PFSK-1 (cell line): ENCODE data around the gene WDR90.

Experiments
- FOXP2 ChIP-seq: optimal IDR thresholded peaks from 2 replicates; pipeline ENCODE3; 2011; ENCODE audit warnings: borderline replicate concordance, control low read depth, inconsistent platforms; ENCODE audit not compliant: insufficient read depth; ENCODE audit errors: extremely low read length, extremely low read depth
- POLR2AphosphoS5 ChIP-seq: IDR thresholded peaks from 2 replicates; pipeline ENCODE4 v1.6.1; 2012; ENCODE audit warnings: low read depth, mild to moderate bottlenecking, control low read depth, low read length, moderate library complexity
- TAF1 ChIP-seq: IDR thresholded peaks from 2 replicates; pipeline ENCODE4 v1.6.1; 2012; ENCODE audit warnings: low read length, control low read depth, borderline replicate concordance; ENCODE audit not compliant: insufficient read depth
- TF ChIP-seq, protein P1 (sequence below), 2 experiments: IDR thresholded peaks; 2 replicates each; pipeline versions ENCODE4 v1.6.1 to v1.8.0; 2011 to 2012; ENCODE audit warnings: low read depth in 2 of 2, low read length in 2 of 2, control low read depth in 1 of 2, inconsistent platforms in 1 of 2, mild to moderate bottlenecking in 1 of 2, moderate library complexity in 1 of 2; ENCODE audit not compliant: insufficient read depth in 1 of 2

DNA sequence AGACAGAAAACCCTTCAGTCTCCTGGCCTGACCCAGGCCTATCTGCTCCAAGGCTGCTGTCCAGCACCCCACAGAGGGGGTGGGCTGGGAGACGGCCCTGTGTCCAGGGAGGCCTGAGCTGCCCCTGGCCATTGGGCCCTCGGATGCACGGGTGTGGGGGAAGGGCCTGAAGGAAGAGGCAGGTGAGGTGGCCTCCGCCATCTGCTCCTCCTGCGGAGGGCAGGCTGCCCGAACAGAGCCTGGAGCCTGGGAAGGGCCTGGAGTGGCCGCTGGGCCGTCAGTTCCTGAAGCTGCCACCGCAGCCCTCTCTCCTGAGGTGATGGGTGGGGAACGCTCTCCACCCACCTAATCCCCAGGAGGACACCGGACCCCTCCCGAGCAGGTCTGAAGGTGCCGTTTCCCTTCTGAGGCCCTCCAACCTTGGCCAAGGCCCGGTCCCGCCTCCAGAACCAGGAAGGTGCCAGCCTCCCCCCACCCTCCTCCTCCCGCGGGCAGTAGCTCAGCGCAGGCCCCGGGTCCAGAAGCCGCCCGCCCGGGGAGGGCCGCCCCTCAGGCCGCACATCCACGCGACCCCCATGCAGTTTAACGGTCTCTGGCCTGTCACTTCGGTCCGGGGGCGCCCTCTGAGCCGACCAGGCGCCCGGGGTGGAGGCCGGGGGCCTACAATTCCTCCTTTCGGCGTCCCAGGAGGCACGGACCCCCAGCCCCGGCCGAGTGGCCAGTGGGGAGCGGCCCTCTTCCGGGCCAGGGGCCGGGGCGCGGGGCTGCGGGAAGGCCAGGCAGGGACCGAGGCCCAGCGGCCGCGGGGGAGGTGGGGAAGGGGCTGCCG, 55.6 kb downstream of the WDR90 start:
- TF ChIP-seq POLR2AphosphoS5, result no peak
- no peak for TF ChIP-seq TAF1
- TF ChIP-seq, protein P1, sequence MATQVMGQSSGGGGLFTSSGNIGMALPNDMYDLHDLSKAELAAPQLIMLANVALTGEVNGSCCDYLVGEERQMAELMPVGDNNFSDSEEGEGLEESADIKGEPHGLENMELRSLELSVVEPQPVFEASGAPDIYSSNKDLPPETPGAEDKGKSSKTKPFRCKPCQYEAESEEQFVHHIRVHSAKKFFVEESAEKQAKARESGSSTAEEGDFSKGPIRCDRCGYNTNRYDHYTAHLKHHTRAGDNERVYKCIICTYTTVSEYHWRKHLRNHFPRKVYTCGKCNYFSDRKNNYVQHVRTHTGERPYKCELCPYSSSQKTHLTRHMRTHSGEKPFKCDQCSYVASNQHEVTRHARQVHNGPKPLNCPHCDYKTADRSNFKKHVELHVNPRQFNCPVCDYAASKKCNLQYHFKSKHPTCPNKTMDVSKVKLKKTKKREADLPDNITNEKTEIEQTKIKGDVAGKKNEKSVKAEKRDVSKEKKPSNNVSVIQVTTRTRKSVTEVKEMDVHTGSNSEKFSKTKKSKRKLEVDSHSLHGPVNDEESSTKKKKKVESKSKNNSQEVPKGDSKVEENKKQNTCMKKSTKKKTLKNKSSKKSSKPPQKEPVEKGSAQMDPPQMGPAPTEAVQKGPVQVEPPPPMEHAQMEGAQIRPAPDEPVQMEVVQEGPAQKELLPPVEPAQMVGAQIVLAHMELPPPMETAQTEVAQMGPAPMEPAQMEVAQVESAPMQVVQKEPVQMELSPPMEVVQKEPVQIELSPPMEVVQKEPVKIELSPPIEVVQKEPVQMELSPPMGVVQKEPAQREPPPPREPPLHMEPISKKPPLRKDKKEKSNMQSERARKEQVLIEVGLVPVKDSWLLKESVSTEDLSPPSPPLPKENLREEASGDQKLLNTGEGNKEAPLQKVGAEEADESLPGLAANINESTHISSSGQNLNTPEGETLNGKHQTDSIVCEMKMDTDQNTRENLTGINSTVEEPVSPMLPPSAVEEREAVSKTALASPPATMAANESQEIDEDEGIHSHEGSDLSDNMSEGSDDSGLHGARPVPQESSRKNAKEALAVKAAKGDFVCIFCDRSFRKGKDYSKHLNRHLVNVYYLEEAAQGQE (IDR thresholded peaks at IDR 0.05; ENCODE audit: insufficient read depth in 1 of 2, low read depth in 2 of 2, low read length in 2 of 2), result peak; percentile 72 to 89
- no peak for TF ChIP-seq FOXP2
